Vagina (tissue), 2 donors: ENCODE data around the gene ENO2.

Experiments
- POLR2A ChIP-seq, 2 donors: fragments of 450-650 bp; IDR thresholded peaks; one replicate each; pipeline ENCODE4 v1.6.1; 2017; ENCODE audit warnings: antibody characterized with exemption in 2 of 2, mild to moderate bottlenecking in 2 of 2, moderate library complexity in 2 of 2
- TF ChIP-seq, protein P1 (sequence below), 3 experiments: fragments of 450-650 bp in 2 of 3; fragments of 200-600 bp in 1 of 3; sonication (generic) in 1 of 3; IDR thresholded peaks; one replicate each; pipeline ENCODE4 v1.5.1; 2017 to 2019; ENCODE audit warnings: antibody characterized with exemption in 3 of 3, mild to moderate bottlenecking in 2 of 3, moderate library complexity in 2 of 3

DNA sequence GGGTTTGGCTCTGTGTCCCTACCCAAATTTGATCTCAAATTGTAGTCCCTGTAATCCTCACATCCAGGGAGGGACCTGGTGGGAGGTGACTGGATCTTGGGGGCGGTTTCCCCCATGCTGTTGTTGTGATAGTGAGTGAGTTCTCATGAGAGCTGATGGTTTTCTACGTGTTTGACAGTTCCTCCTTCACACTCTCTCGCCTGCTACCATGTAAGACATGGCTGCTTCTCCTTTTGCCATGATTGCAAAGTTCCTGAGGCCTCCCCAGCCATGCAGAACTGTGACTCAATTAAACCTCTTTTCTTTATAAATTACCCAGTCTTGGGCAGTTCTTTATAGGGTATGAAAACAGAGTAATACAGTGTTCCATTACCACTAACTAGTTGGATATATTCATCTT lies 20.1 kb upstream of the ENO2 start:
- TF ChIP-seq POLR2A (IDR thresholded peaks at IDR 0.05), result no peak
- TF ChIP-seq, protein P1, sequence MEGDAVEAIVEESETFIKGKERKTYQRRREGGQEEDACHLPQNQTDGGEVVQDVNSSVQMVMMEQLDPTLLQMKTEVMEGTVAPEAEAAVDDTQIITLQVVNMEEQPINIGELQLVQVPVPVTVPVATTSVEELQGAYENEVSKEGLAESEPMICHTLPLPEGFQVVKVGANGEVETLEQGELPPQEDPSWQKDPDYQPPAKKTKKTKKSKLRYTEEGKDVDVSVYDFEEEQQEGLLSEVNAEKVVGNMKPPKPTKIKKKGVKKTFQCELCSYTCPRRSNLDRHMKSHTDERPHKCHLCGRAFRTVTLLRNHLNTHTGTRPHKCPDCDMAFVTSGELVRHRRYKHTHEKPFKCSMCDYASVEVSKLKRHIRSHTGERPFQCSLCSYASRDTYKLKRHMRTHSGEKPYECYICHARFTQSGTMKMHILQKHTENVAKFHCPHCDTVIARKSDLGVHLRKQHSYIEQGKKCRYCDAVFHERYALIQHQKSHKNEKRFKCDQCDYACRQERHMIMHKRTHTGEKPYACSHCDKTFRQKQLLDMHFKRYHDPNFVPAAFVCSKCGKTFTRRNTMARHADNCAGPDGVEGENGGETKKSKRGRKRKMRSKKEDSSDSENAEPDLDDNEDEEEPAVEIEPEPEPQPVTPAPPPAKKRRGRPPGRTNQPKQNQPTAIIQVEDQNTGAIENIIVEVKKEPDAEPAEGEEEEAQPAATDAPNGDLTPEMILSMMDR (IDR thresholded peaks at IDR 0.05), result no peak
